ENCODE measurements around the gene POMGNT1. TPM values are rescaled to one million over a fixed set of nuclear protein-coding genes. Genes with fewer than 3 reads are reported as not detected.

Gene POMGNT1
- total RNA-seq, 1 experiment from 2014 or later, result 89.7 TPM

DNA sequence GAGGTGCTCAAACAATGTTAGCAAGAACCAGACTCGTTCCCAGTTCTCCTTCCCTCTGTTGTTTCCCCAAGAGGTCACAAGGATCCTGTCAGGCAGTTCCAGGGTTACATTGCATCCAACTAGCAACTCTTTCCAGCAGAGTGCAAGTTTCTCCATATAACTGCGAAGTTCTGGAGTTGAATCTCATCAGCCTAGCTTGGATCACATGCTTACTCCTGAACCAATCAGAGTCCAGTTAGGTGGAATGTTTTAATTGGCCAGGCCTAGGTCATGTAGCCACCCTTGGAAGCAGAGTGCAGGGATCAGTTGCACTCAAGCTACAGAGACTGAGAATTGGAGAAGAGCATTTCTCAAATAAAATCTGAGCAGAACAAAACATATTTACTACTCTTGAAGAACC lies 49.9 kb downstream of the POMGNT1 start:
- no peak for DNase-seq
- Histone ChIP-seq H3K36me3 (no peaks in the 10 kb centered on the region), H3K9me3 (no peaks in the 10 kb centered on the region), H3K4me3 (no peak overlapping the region), H3K27me3 (no peaks in the 10 kb centered on the region)

Other genes starting within 250 kb of the POMGNT1 start
- gene PIK3R3, start 65.8 kb downstream of the POMGNT1 start, total RNA-seq (2014; rRNA removed; shearing (Covaris generic); ENCODE audit: low replicate concordance), result 2.5 and 3.4 TPM in 2 replicates
- not detected in 2 replicates for gene TSPAN1, start 23.3 kb downstream of the POMGNT1 start, total RNA-seq (2014; rRNA removed; shearing (Covaris generic); ENCODE audit: low replicate concordance)
- gene P3R3URF, start 21.9 kb downstream of the POMGNT1 start, total RNA-seq (2014; rRNA removed; shearing (Covaris generic); ENCODE audit: low replicate concordance), result not detected in 2 replicates
- 0.16 TPM in 1 of 2 replicates, not detected in the other for gene LURAP1, start 4.9 kb upstream of the POMGNT1 start, total RNA-seq (2014; rRNA removed; shearing (Covaris generic); ENCODE audit: low replicate concordance)
- 3.3 and 15.3 TPM in 2 replicates for gene RAD54L, start 49.3 kb upstream of the POMGNT1 start, total RNA-seq (2014; rRNA removed; shearing (Covaris generic); ENCODE audit: low replicate concordance)
- 70.5 and 101 TPM in 2 replicates for gene LRRC41, start 105.2 kb upstream of the POMGNT1 start, total RNA-seq (2014; rRNA removed; shearing (Covaris generic); ENCODE audit: low replicate concordance)
- 768 and 982 TPM in 2 replicates for gene UQCRH, start 105.3 kb upstream of the POMGNT1 start, total RNA-seq (2014; rRNA removed; shearing (Covaris generic); ENCODE audit: low replicate concordance)
- 7.7 and 16.7 TPM in 2 replicates for gene NSUN4, start 142.4 kb upstream of the POMGNT1 start, total RNA-seq (2014; rRNA removed; shearing (Covaris generic); ENCODE audit: low replicate concordance)
- 0.16 and 1.4 TPM in 2 replicates for gene FAAH, start 195.9 kb upstream of the POMGNT1 start, total RNA-seq (2014; rRNA removed; shearing (Covaris generic); ENCODE audit: low replicate concordance)